Choroid plexus epithelial cell (primary cell): ENCODE measurements around the gene MYADML2.

Experiments used
- DNase-seq: peaks from one replicate; pipeline ENCODE4 v3.0.0-alpha.2; 2010; ENCODE audit warnings: low read depth
- H3K4me3 ChIP-seq: 2 replicates; pipeline ENCODE4 v1.5.1; 2011; ENCODE audit warnings: low read depth, mild to moderate bottlenecking, control low read depth, low read length, moderate library complexity
- CTCF ChIP-seq: conservative IDR thresholded peaks from 2 replicates; pipeline ENCODE4 v1.5.1; 2011; ENCODE audit warnings: low read depth, mild to moderate bottlenecking, control low read depth, inconsistent platforms, low read length, moderate library complexity

MYADML2 gene

GRCh38 chr17:81939881-81940385, 7.1 kb downstream of the MYADML2 start:
- H3K4me3 ChIP-seq, result no peak overlapping the region
- no peak for TF ChIP-seq CTCF
- no peak for DNase-seq

- TF ChIP-seq CTCF, result no peak
- H3K4me3 ChIP-seq, result no peak overlapping the region
- DNase-seq, result no peak
Observed at GRCh38 chr17:81939218-81939617, 7.8 kb downstream of the MYADML2 start.

GRCh38 chr17:81935709-81936084, 11.3 kb downstream of the MYADML2 start:
- TF ChIP-seq CTCF, result no peak
- DNase-seq, result no peak
- peak overlapping the region; percentile 24 for H3K4me3 ChIP-seq

- TF ChIP-seq CTCF, result no peak
- DNase-seq, result no peak
- no peak overlapping the region for H3K4me3 ChIP-seq
Observed at GRCh38 chr17:81934850-81935708, 12.0 kb downstream of the MYADML2 start.

GRCh38 chr17:81934098-81934757, 12.8 kb downstream of the MYADML2 start:
- no peak overlapping the region for H3K4me3 ChIP-seq
- no peak for DNase-seq
- no peak for TF ChIP-seq CTCF

- no peak overlapping the region for H3K4me3 ChIP-seq
- DNase-seq, result no peak
- TF ChIP-seq CTCF, result no peak
Observed at GRCh38 chr17:81933178-81933699, 13.8 kb downstream of the MYADML2 start.
